ENCODE data around the gene TBC1D2. TPM values are rescaled to one million over a fixed set of nuclear protein-coding genes. Genes with fewer than 3 reads are reported as not detected.

Gene TBC1D2
- total and polyA plus RNA-seq, 2 of the 4 experiments (the other 2 are of a cell fraction) = 36.9 to 62.7 TPM

GRCh38 chr9:98180996-98181395 is 74.5 kb downstream of the TBC1D2 start:
- TF ChIP-seq CTCF (conservative IDR thresholded peaks at IDR 0.05; ENCODE audit: low read depth, low read length) = no peak
- no peak for TF ChIP-seq RAD21 (IDR thresholded peaks at IDR 0.05; ENCODE audit: low read length)
- no peak for TF ChIP-seq RCOR1 (IDR thresholded peaks at IDR 0.05; ENCODE audit: insufficient replicate concordance, low read length)
- TF ChIP-seq POLR2A (IDR thresholded peaks at IDR 0.05; ENCODE audit: low read depth, low read length) = no peak
- TF ChIP-seq FOS (IDR thresholded peaks at IDR 0.05; ENCODE audit: low read depth, low read length) = no peak
- TF ChIP-seq CHD1 (IDR thresholded peaks at IDR 0.05; ENCODE audit: low read depth, low read length) = no peak
- TF ChIP-seq CEBPB (IDR thresholded peaks at IDR 0.05; ENCODE audit: low read depth, low read length) = no peak
- no peak for TF ChIP-seq MAZ (IDR thresholded peaks at IDR 0.05; ENCODE audit: borderline replicate concordance, low read depth, low read length)
- TF ChIP-seq MXI1 (IDR thresholded peaks at IDR 0.05; ENCODE audit: borderline replicate concordance, low read depth, low read length) = no peak
- no peak for TF ChIP-seq ELK1 (IDR thresholded peaks at IDR 0.05; ENCODE audit: borderline replicate concordance, low read depth, low read length)
- no peak overlapping the region for H3K18ac ChIP-seq (ENCODE audit: low read depth, low read length)
- no peak overlapping the region for H4K91ac ChIP-seq (ENCODE audit: insufficient read depth, low read depth, low read length)
- H3K4ac ChIP-seq (ENCODE audit: low read depth, low read length) = no peak overlapping the region
- POLR2A ChIA-PET (ENCODE audit: unreplicated experiment) = no interaction called here
- H3K9ac ChIP-seq (ENCODE audit: low read depth, low read length) = no peak overlapping the region
- no peaks in the 10 kb centered on the region for H4K20me1 ChIP-seq (ENCODE audit: insufficient read depth, low read length)
- 0 out of 2 replicates have a peak, but pooled peaks cover 5% of the 10 kb centered on the region for H3K9me1 ChIP-seq (ENCODE audit: insufficient read depth, low read length)
- in situ Hi-C loops (cut with MboI; ENCODE audit: low sequenced_read_pairs) (no loop called here), intact Hi-C loops (cut with micrococcal nuclease) (no loop called here), dilution Hi-C loops (cut with HindIII; ENCODE audit: low sequenced_read_pairs, unreplicated experiment) (no loop called here)
- no peaks in the 10 kb centered on the region for H3K4me1 ChIP-seq (ENCODE audit: control insufficient read depth, insufficient read depth, low read length)
- H3K4me2 ChIP-seq (ENCODE audit: low read depth, low read length) = no peak overlapping the region
- BruUV-seq (replicated peaks) = no TSS peak
- no peak overlapping the region for H2AK9ac ChIP-seq (replicated peaks; ENCODE audit: low read depth, low read length, poor library complexity)
- H3K23ac ChIP-seq (ENCODE audit: low read depth, low read length) = no peak overlapping the region
- no CpG with 5 or more reads among the region's 6 CpGs for WGBS, 2 experiments (ENCODE audit: extremely low coverage in 2 of 2, insufficient read length in 1 of 2)
- H2AFZ ChIP-seq (replicated peaks; ENCODE audit: low read length, poor library complexity) = no peak overlapping the region
- ATAC-seq (ENCODE audit: low read depth) = no peak
- no peaks in the 10 kb centered on the region for H3K9me3 ChIP-seq (ENCODE audit: control insufficient read depth, insufficient read depth, low read length)
- no peak for DNase-seq
- no peak overlapping the region for H2BK20ac ChIP-seq (ENCODE audit: low read depth, low read length)
- no peak overlapping the region for H3K14ac ChIP-seq (replicated peaks; ENCODE audit: low read depth, low read length)
- H3K27ac ChIP-seq (ENCODE audit: insufficient read depth, low read length) = no peak overlapping the region
- no peak overlapping the region for H2BK15ac ChIP-seq (ENCODE audit: low read depth, low read length)
- no peak overlapping the region for H3K4me3 ChIP-seq (ENCODE audit: insufficient read depth, low read depth, low read length)
- no peaks in the 10 kb centered on the region for H3K79me1 ChIP-seq (ENCODE audit: low read depth in 1 of 2, low read length in 2 of 2)
- no peak overlapping the region for H4K8ac ChIP-seq (ENCODE audit: low read depth in 2 of 2, low read length in 2 of 2)
- no peaks in the 10 kb centered on the region for H3K36me3 ChIP-seq (ENCODE audit: control insufficient read depth, insufficient read depth, low read length)
- no peak overlapping the region for H4K5ac ChIP-seq (ENCODE audit: low read depth, low read length)
- H2BK5ac ChIP-seq (ENCODE audit: low read depth, low read length, poor library complexity, severe bottlenecking) = no peak overlapping the region
- H2BK120ac ChIP-seq (ENCODE audit: low read depth, low read length) = no peak overlapping the region
- H3K56ac ChIP-seq (ENCODE audit: extremely low read depth, insufficient read depth, low read length) = no peak overlapping the region
- CTCF ChIA-PET = interaction anchor here (1.3 kb wide), 1 partner anchor 13 kb away, joined by 3 read pairs; no protein-coding TSS in a partner anchor
- H3K27me3 ChIP-seq (ENCODE audit: control insufficient read depth, insufficient read depth, low read length) = peaks cover 4% of the 10 kb centered on the region
- H2AK5ac ChIP-seq (ENCODE audit: low read depth, low read length) = no peak overlapping the region

All from IMR-90 (cell line).